Esophagus muscularis mucosa (tissue), 4 donors: ENCODE measurements around the gene TMEM53. TPM values are rescaled to one million over a fixed set of nuclear protein-coding genes. Genes with fewer than 3 reads are reported as not detected.

ENCODE experiments used
- DNase-seq: peaks from one replicate; pipeline ENCODE4 v3.0.0-alpha.2; 2017; ENCODE audit errors: extremely low spot score
- H3K27ac ChIP-seq, 4 donors: fragments of 200-600 bp; sonication (generic); replicated peaks in 1 of 4; 1 replicate in 3 of 4; 2 replicates in 1 of 4; pipeline ENCODE4 v1.5.1; 2016 to 2019; ENCODE audit warnings: mild to moderate bottlenecking in 1 of 4
- H3K27me3 ChIP-seq, 4 donors: fragments of 200-600 bp; sonication (generic); one replicate each; pipeline versions ENCODE4 v1.5.1 to v1.6.0; 2016 to 2019
- H3K36me3 ChIP-seq, 4 donors: fragments of 200-600 bp; sonication (generic); one replicate each; pipeline ENCODE4 v1.5.1; 2016 to 2019
- H3K4me1 ChIP-seq, 4 donors: fragments of 200-600 bp; sonication (generic); one replicate each; pipeline ENCODE4 v1.5.1; 2016 to 2019
- H3K4me3 ChIP-seq, 4 donors: fragments of 200-600 bp; sonication (generic); 1 replicate in 2 of 4; 2 replicates in 2 of 4; pipeline ENCODE4 v1.5.1; 2016 to 2019; ENCODE audit warnings: mild to moderate bottlenecking in 4 of 4, moderate library complexity in 1 of 4
- H3K9me3 ChIP-seq, 4 donors: fragments of 200-600 bp; sonication (generic); 1 replicate in 3 of 4; 2 replicates in 1 of 4; pipeline ENCODE4 v1.5.1; 2016 to 2019
- CTCF ChIP-seq, 3 experiments: fragments of 200-600 bp in 2 of 3; fragments of 450-650 bp in 1 of 3; sonication (generic) in 2 of 3; IDR thresholded peaks; one replicate each; pipeline ENCODE4 v1.5.1; 2017 to 2019; ENCODE audit warnings: antibody characterized with exemption in 3 of 3, mild to moderate bottlenecking in 2 of 3, moderate library complexity in 1 of 3
- EP300 ChIP-seq: sonication (generic); formaldehyde crosslinking; IDR thresholded peaks from one replicate; pipeline ENCODE4 v1.6.1; 2017; ENCODE audit warnings: antibody characterized with exemption
- POLR2A ChIP-seq: fragments of 450-650 bp; IDR thresholded peaks from one replicate; pipeline ENCODE4 v1.6.1; 2017; ENCODE audit warnings: antibody characterized with exemption, moderate library complexity, mild to moderate bottlenecking, low read depth
- POLR2AphosphoS5 ChIP-seq, 2 donors: sonication (generic); formaldehyde crosslinking; IDR thresholded peaks; one replicate each; pipeline ENCODE4 v1.6.1; 2017; ENCODE audit warnings: antibody characterized with exemption in 2 of 2
- WGBS: methylation state at CpG from one replicate; pipeline ENCODE4 v1.1.5; 2018; 5-methylcytosine and 5-hydroxymethylcytosine counted together
- intact Hi-C: fragments of 100-400 bp; cut with DNase I; formaldehyde crosslinking; loops from one replicate; pipeline ENCODE4 v1.15.1; 2023
- total RNA-seq, 4 donors: library from RNA; depleted of rRNA; stranded (reverse); fragments of >200 nt; gene quantifications; one replicate each; pipeline versions ENCODE4 v1.1.0 to v1.2.1, GENCODE V29; 2016

The TMEM53 gene
- total RNA-seq, 4 donors from 2014 or later, result 4.5 to 7.0 (median 5.7) TPM

- intact Hi-C loops, result no loop called here
- 84% methylated on average over 14 of the region's 14 CpGs for WGBS
- TF ChIP-seq POLR2AphosphoS5 (IDR thresholded peaks at IDR 0.05) (no peak), POLR2A (no peak), EP300 (no peak), CTCF (IDR thresholded peaks at IDR 0.05) (no peak)
- H3K4me1 ChIP-seq, result peaks cover 0 to 14% (median 4%) of the 10 kb centered on the region in 4 donors
- no peaks in the 10 kb centered on the region for H3K36me3 ChIP-seq
- H3K27ac ChIP-seq, result no peak overlapping the region
- H3K27me3 ChIP-seq, result no peaks in the 10 kb centered on the region
- no peaks in the 10 kb centered on the region for H3K9me3 ChIP-seq
- no peak overlapping the region for H3K4me3 ChIP-seq
- no peak for DNase-seq
Measured at GRCh38 chr1:44681905-44682882, 7.9 kb upstream of the TMEM53 start.

GRCh38 chr1:44679468-44679867, 5.2 kb upstream of the TMEM53 start:
- Histone ChIP-seq H3K4me1 (peaks cover 14 to 38% (median 29%) of the 10 kb centered on the region in 4 donors), H3K27me3 (no peaks in the 10 kb centered on the region), H3K4me3 (no peak overlapping the region), H3K36me3 (no peaks in the 10 kb centered on the region), H3K27ac (no peak overlapping the region), H3K9me3 (no peaks in the 10 kb centered on the region)
- no peak for DNase-seq
- WGBS, result 96% methylated on average over 5 of the region's 5 CpGs
- TF ChIP-seq EP300 (no peak), POLR2A (no peak), POLR2AphosphoS5 (IDR thresholded peaks at IDR 0.05) (no peak), CTCF (IDR thresholded peaks at IDR 0.05) (no peak)
- intact Hi-C loops, result no loop called here

- no peaks in the 10 kb centered on the region for H3K36me3 ChIP-seq
- no peak overlapping the region for H3K27ac ChIP-seq
- no peak for DNase-seq
- no peak for TF ChIP-seq EP300
- TF ChIP-seq POLR2A, result no peak
- no peak for TF ChIP-seq POLR2AphosphoS5 (IDR thresholded peaks at IDR 0.05)
- no peak for TF ChIP-seq CTCF (IDR thresholded peaks at IDR 0.05)
- no peaks in the 10 kb centered on the region for H3K9me3 ChIP-seq
- H3K4me1 ChIP-seq, result peaks cover 14 to 39% (median 31%) of the 10 kb centered on the region in 4 donors
- H3K27me3 ChIP-seq, result no peaks in the 10 kb centered on the region
- intact Hi-C loops, result no loop called here
- 77% methylated on average over 4 of the region's 4 CpGs for WGBS
- no peak overlapping the region for H3K4me3 ChIP-seq
Measured at GRCh38 chr1:44678626-44679025, 4.3 kb upstream of the TMEM53 start.

GRCh38 chr1:44678120-44678519, 3.8 kb upstream of the TMEM53 start:
- DNase-seq, result no peak
- Histone ChIP-seq H3K27me3 (no peaks in the 10 kb centered on the region), H3K4me3 (no peak overlapping the region), H3K36me3 (no peaks in the 10 kb centered on the region), H3K27ac (no peak overlapping the region), H3K9me3 (no peaks in the 10 kb centered on the region), H3K4me1 (peaks cover 19 to 44% (median 36%) of the 10 kb centered on the region in 4 donors)
- TF ChIP-seq EP300 (no peak), POLR2AphosphoS5 (IDR thresholded peaks at IDR 0.05) (no peak), CTCF (IDR thresholded peaks at IDR 0.05) (no peak), POLR2A (no peak)
- 86% methylated on average over 2 of the region's 2 CpGs for WGBS
- intact Hi-C loops, result no loop called here
